Upper lobe of left lung (tissue), 6 donors: ENCODE data around the gene ARSD. TPM values are rescaled to one million over a fixed set of nuclear protein-coding genes. Genes with fewer than 3 reads are reported as not detected.

Experiments used
- ATAC-seq, 2 donors: fragments of 200-7000 bp; cut with Tn5 transposase; one replicate each; pipeline ENCODE4 v1.9.1; 2022; ENCODE audit warnings: mild to moderate bottlenecking in 2 of 2, moderate library complexity in 2 of 2; ENCODE audit not compliant: low FRiP score in 2 of 2
- DNase-seq, 2 donors: peaks; one replicate each; pipeline ENCODE4 v3.0.0-alpha.2; 2019 to 2020
- H3K27ac ChIP-seq, 4 donors: fragments of 200-600 bp; sonication (generic); one replicate each; pipeline ENCODE4 v1.5.1; 2016 to 2019
- H3K27me3 ChIP-seq, 4 donors: fragments of 200-600 bp; sonication (generic); one replicate each; pipeline ENCODE4 v1.5.1; 2017 to 2019
- H3K36me3 ChIP-seq, 4 donors: fragments of 200-600 bp; sonication (generic); one replicate each; pipeline ENCODE4 v1.5.1; 2016 to 2019
- H3K4me1 ChIP-seq, 4 donors: fragments of 200-600 bp; sonication (generic); one replicate each; pipeline ENCODE4 v1.5.1; 2018 to 2019
- H3K4me3 ChIP-seq, 4 donors: fragments of 200-600 bp; sonication (generic); one replicate each; pipeline ENCODE4 v1.5.1; 2017 to 2019; ENCODE audit warnings: mild to moderate bottlenecking in 2 of 4, moderate library complexity in 1 of 4
- H3K9me3 ChIP-seq, 4 donors: fragments of 200-600 bp; sonication (generic); one replicate each; pipeline ENCODE4 v1.5.1; 2018 to 2019
- CTCF ChIP-seq, 6 experiments: fragments of 450-650 bp in 4 of 6; fragments of 200-600 bp in 2 of 6; sonication (generic) in 2 of 6; IDR thresholded peaks; one replicate each; pipeline ENCODE4 v1.5.1; 2016 to 2019; ENCODE audit warnings: antibody characterized with exemption in 6 of 6
- EP300 ChIP-seq, 4 donors: sonication (generic); formaldehyde crosslinking; IDR thresholded peaks; one replicate each; pipeline ENCODE4 v1.5.1; 2017; ENCODE audit warnings: antibody characterized with exemption in 4 of 4, control low read depth in 2 of 4
- POLR2A ChIP-seq, 4 donors: fragments of 450-650 bp; IDR thresholded peaks; one replicate each; pipeline ENCODE4 v1.5.1; 2016 to 2017; ENCODE audit warnings: antibody characterized with exemption in 4 of 4, mild to moderate bottlenecking in 2 of 4
- POLR2AphosphoS5 ChIP-seq, 2 donors: sonication (generic); formaldehyde crosslinking; IDR thresholded peaks; one replicate each; pipeline ENCODE4 v1.5.1; 2017; ENCODE audit warnings: antibody characterized with exemption in 2 of 2
- WGBS, 2 donors: methylation state at CpG; one replicate each; pipeline ENCODE4 v1.1.5; 2017 to 2018; 5-methylcytosine and 5-hydroxymethylcytosine counted together
- total RNA-seq, 6 donors: library from RNA; depleted of rRNA in 4 of 6; stranded (reverse); fragments of >200 nt in 4 of 6; gene quantifications; one replicate each; pipeline versions ENCODE4 v1.1.0 to v1.2.1, GENCODE V29; 2016 to 2021
- donor health status: DM: no; HTN: no; CAD: no; lungs with moderate emphysema.
- donor health status: DM: no; HTN: yes; CAD: no; lungs with severe emphysema.

ARSD gene
- total RNA-seq, 6 donors from 2014 or later, result 27.1 to 67.7 (median 32.3) TPM

- Histone ChIP-seq H3K4me3 (no peak overlapping the region), H3K9me3 (no peaks in the 10 kb centered on the region), H3K27me3 (no peaks in the 10 kb centered on the region), H3K4me1 (no peaks in the 10 kb centered on the region), H3K36me3 (no peaks in the 10 kb centered on the region), H3K27ac (no peak overlapping the region)
- WGBS, 2 donors, result 74 to 85% methylated on average over 11 of the region's 11 CpGs
- TF ChIP-seq POLR2AphosphoS5 (IDR thresholded peaks at IDR 0.05), result no peak
- no peak for TF ChIP-seq CTCF (IDR thresholded peaks at IDR 0.05)
- TF ChIP-seq EP300 (IDR thresholded peaks at IDR 0.05), result no peak
- no peak for TF ChIP-seq POLR2A (IDR thresholded peaks at IDR 0.05)
- ATAC-seq (no peak), DNase-seq (no peak)
Measured at GRCh38 chrX:2962381-2962780, 33.2 kb upstream of the ARSD start.

GRCh38 chrX:2960861-2961515 is 31.8 kb upstream of the ARSD start:
- H3K27ac ChIP-seq, result no peak overlapping the region
- TF ChIP-seq POLR2A (IDR thresholded peaks at IDR 0.05) (no peak), POLR2AphosphoS5 (IDR thresholded peaks at IDR 0.05) (no peak), CTCF (IDR thresholded peaks at IDR 0.05) (no peak), EP300 (IDR thresholded peaks at IDR 0.05) (no peak)
- 84 to 89% methylated on average over 14 of the region's 14 CpGs for WGBS, 2 donors
- ATAC-seq, result no peak
- H3K4me1 ChIP-seq, result no peaks in the 10 kb centered on the region
- no peaks in the 10 kb centered on the region for H3K36me3 ChIP-seq
- H3K4me3 ChIP-seq, result no peak overlapping the region
- H3K27me3 ChIP-seq, result no peaks in the 10 kb centered on the region
- no peak for DNase-seq
- H3K9me3 ChIP-seq, result no peaks in the 10 kb centered on the region

GRCh38 chrX:2958199-2958598 is 29.1 kb upstream of the ARSD start:
- H3K36me3 ChIP-seq, result no peaks in the 10 kb centered on the region
- H3K4me3 ChIP-seq, result no peak overlapping the region
- no peaks in the 10 kb centered on the region for H3K4me1 ChIP-seq
- TF ChIP-seq POLR2A (IDR thresholded peaks at IDR 0.05), result no peak
- TF ChIP-seq EP300 (IDR thresholded peaks at IDR 0.05), result no peak
- TF ChIP-seq CTCF (IDR thresholded peaks at IDR 0.05), result no peak
- no peak for TF ChIP-seq POLR2AphosphoS5 (IDR thresholded peaks at IDR 0.05)
- H3K9me3 ChIP-seq, result no peaks in the 10 kb centered on the region
- ATAC-seq (no peak), DNase-seq (no peak)
- WGBS, 2 donors, result 67 to 100% methylated on average over 2 to 9 of the region's 9 CpGs
- no peaks in the 10 kb centered on the region for H3K27me3 ChIP-seq
- no peak overlapping the region for H3K27ac ChIP-seq

- Histone ChIP-seq H3K9me3 (no peaks in the 10 kb centered on the region), H3K27me3 (no peaks in the 10 kb centered on the region), H3K36me3 (no peaks in the 10 kb centered on the region), H3K4me1 (no peaks in the 10 kb centered on the region), H3K27ac (no peak overlapping the region), H3K4me3 (no peak overlapping the region)
- DNase-seq (no peak), ATAC-seq (no peak)
- TF ChIP-seq POLR2A (IDR thresholded peaks at IDR 0.05), result no peak
- TF ChIP-seq POLR2AphosphoS5 (IDR thresholded peaks at IDR 0.05), result no peak
- WGBS, 2 donors, result 89 to 93% methylated on average over 4 of the region's 4 CpGs
Measured at GRCh38 chrX:2955838-2956237, 26.7 kb upstream of the ARSD start.

- ATAC-seq (no peak), DNase-seq (no peak)
- Histone ChIP-seq H3K9me3 (no peaks in the 10 kb centered on the region), H3K36me3 (no peaks in the 10 kb centered on the region), H3K27ac (no peak overlapping the region), H3K27me3 (no peaks in the 10 kb centered on the region), H3K4me3 (no peak overlapping the region), H3K4me1 (no peaks in the 10 kb centered on the region)
- WGBS, 2 donors, result 92 to 97% methylated on average over 8 to 10 of the region's 10 CpGs
- no peak for TF ChIP-seq CTCF (IDR thresholded peaks at IDR 0.05)
- TF ChIP-seq EP300 (IDR thresholded peaks at IDR 0.05), result no peak
- no peak for TF ChIP-seq POLR2A (IDR thresholded peaks at IDR 0.05)
Measured at GRCh38 chrX:2955281-2955680, 26.1 kb upstream of the ARSD start.
